Smooth muscle cell (in vitro differentiated cells): Measurements from ENCODE around the gene MAGEA3. TPM values are rescaled to one million over a fixed set of nuclear protein-coding genes. Genes with fewer than 3 reads are reported as not detected.
"Not testable (repeated sequence)": the region's sequence is repeated elsewhere in the genome, so short reads cannot be mapped to it uniquely, and the experiment has no call there.

Source experiments
- DNase-seq: peaks from one replicate; lab custom pipeline; 2025; ENCODE audit not compliant: unreplicated experiment; lab: John Stamatoyannopoulos, UW
- H2AFZ ChIP-seq: fragments of 200-600 bp; sonication (generic); 2 replicates; pipeline ENCODE4 v1.6.0; 2016; ENCODE audit warnings: antibody characterized with exemption, low read depth, mild to moderate bottlenecking
- H3F3A ChIP-seq: fragments of 200-600 bp; sonication (generic); 2 replicates; pipeline ENCODE4 v1.6.0; 2017; ENCODE audit warnings: antibody characterized with exemption, low read depth
- H3K27ac ChIP-seq: fragments of 200-600 bp; sonication (generic); 2 replicates; pipeline ENCODE4 v1.5.1; 2016; ENCODE audit warnings: low read depth, mild to moderate bottlenecking
- H3K27me3 ChIP-seq: fragments of 200-600 bp; sonication (generic); 2 replicates; pipeline ENCODE4 v1.6.1; 2016; ENCODE audit warnings: low read depth, mild to moderate bottlenecking
- H3K36me3 ChIP-seq: fragments of 200-600 bp; sonication (generic); 2 replicates; pipeline ENCODE4 v1.5.1; 2016; ENCODE audit warnings: low read depth
- H3K4me1 ChIP-seq: fragments of 200-600 bp; sonication (generic); 2 replicates; pipeline ENCODE4 v1.5.1; 2016; ENCODE audit warnings: low read depth
- H3K4me2 ChIP-seq: fragments of 200-600 bp; sonication (generic); 2 replicates; pipeline ENCODE4 v1.6.0; 2016; ENCODE audit warnings: mild to moderate bottlenecking
- H3K4me3 ChIP-seq: fragments of 200-600 bp; sonication (generic); 2 replicates; pipeline ENCODE4 v1.5.1; 2016; ENCODE audit warnings: mild to moderate bottlenecking
- H3K79me2 ChIP-seq: fragments of 200-600 bp; sonication (generic); 2 replicates; pipeline ENCODE4 v1.6.0; 2016; ENCODE audit warnings: low read depth, mild to moderate bottlenecking
- H3K9ac ChIP-seq: fragments of 200-600 bp; sonication (generic); 2 replicates; pipeline ENCODE4 v1.6.0; 2016; ENCODE audit warnings: low read depth
- H3K9me3 ChIP-seq: fragments of 200-600 bp; sonication (generic); replicated peaks from 2 replicates; pipeline ENCODE4 v1.5.1; 2016; ENCODE audit warnings: low read depth
- H4K20me1 ChIP-seq: fragments of 200-600 bp; sonication (generic); 2 replicates; pipeline ENCODE4 v1.6.0; 2016; ENCODE audit warnings: low read depth
- WGBS: methylation state at CpG from one replicate; pipeline ENCODE4 v1.1.7; 2016; ENCODE audit warnings: low lambda C conversion rate; 5-methylcytosine and 5-hydroxymethylcytosine counted together
- polyA plus RNA-seq: library from polyadenylated mRNA; unstranded; fragments of >200 nt; fragmentation: Nextera tagmentation; extraction: Ambion mirVana; gene quantifications from 2 replicates; pipeline ENCODE4 v1.2.1, GENCODE V29; 2016
- total RNA-seq: library from RNA; depleted of rRNA; stranded (reverse); fragments of >200 nt; gene quantifications from 2 replicates; pipeline ENCODE4 v1.2.3, GENCODE V29; 2014
- TF ChIP-seq, protein P1 (sequence below): fragments of 200-600 bp; sonication (generic); IDR thresholded peaks from 2 replicates; pipeline ENCODE4 v1.5.1; 2017; ENCODE audit warnings: borderline replicate concordance, mild to moderate bottlenecking, antibody characterized with exemption; ENCODE audit not compliant: insufficient read depth, poor library complexity, severe bottlenecking

MAGEA3 gene
- total and polyA plus RNA-seq, 2 experiments from 2014 or later, result not detected

DNA sequence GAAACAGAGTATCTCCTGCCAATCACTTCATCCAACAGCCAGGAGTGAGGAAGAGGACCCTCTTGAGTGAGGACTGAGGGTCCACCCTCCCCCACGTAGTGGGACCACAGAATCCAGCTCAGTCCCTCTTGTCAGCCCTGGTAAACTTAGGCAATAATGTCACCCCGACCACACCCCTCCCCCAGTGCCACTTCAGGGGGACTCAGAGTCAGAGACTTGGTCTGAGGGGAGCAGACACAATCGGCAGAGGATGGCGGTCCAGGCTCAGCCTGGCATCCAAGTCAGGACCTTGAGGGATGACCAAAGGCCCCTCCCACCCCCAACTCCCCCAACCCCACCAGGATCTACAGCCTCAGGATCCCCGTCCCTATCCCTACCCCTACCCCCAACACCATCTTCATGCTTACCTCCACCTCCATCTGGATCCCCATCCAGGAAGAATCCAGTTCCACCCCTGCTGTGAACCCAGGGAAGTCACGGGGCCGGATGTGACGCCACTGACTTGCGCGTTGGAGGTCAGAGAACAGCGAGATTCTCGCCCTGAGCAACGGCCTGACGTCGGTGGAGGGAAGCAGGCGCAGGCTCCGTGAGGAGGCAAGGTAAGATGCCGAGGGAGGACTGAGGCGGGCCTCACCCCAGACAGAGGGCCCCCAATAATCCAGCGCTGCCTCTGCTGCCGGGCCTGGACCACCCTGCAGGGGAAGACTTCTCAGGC is 34.8 kb downstream of the MAGEA3 start, which contains the start of the genes CSAG1 and MAGEA12:
TSS of gene CSAG1 (minus strand) at position 461 of the 715 bp plus-strand sequence. CDS start 1,261 bp downstream, outside the sequence.
TSS of gene MAGEA12 (plus strand) at position 497 of the 715 bp plus-strand sequence. CDS start 2,405 bp downstream, outside the sequence.
- TF ChIP-seq, protein P1, sequence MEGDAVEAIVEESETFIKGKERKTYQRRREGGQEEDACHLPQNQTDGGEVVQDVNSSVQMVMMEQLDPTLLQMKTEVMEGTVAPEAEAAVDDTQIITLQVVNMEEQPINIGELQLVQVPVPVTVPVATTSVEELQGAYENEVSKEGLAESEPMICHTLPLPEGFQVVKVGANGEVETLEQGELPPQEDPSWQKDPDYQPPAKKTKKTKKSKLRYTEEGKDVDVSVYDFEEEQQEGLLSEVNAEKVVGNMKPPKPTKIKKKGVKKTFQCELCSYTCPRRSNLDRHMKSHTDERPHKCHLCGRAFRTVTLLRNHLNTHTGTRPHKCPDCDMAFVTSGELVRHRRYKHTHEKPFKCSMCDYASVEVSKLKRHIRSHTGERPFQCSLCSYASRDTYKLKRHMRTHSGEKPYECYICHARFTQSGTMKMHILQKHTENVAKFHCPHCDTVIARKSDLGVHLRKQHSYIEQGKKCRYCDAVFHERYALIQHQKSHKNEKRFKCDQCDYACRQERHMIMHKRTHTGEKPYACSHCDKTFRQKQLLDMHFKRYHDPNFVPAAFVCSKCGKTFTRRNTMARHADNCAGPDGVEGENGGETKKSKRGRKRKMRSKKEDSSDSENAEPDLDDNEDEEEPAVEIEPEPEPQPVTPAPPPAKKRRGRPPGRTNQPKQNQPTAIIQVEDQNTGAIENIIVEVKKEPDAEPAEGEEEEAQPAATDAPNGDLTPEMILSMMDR, result no peak
- Histone ChIP-seq H4K20me1 (no peaks in the 10 kb centered on the region), H3K79me2 (no peaks in the 10 kb centered on the region), H3K4me1 (no peaks in the 10 kb centered on the region), H3K27me3 (no peaks in the 10 kb centered on the region), H3K9me3 (no peaks in the 10 kb centered on the region), H3F3A (no peaks in the 10 kb centered on the region), H3K27ac (no peak within 1 kb of the TSS), H3K4me2 (no peak within 1 kb of the TSS), H3K36me3 (no peaks in the 10 kb centered on the region), H3K9ac (no peak within 1 kb of the TSS), H2AFZ (no peak within 1 kb of the TSS), H3K4me3 (no peak within 1 kb of the TSS)
- DNase-seq, result no peak
- 92% methylated on average over 16 of the region's 21 CpGs for WGBS

DNA sequence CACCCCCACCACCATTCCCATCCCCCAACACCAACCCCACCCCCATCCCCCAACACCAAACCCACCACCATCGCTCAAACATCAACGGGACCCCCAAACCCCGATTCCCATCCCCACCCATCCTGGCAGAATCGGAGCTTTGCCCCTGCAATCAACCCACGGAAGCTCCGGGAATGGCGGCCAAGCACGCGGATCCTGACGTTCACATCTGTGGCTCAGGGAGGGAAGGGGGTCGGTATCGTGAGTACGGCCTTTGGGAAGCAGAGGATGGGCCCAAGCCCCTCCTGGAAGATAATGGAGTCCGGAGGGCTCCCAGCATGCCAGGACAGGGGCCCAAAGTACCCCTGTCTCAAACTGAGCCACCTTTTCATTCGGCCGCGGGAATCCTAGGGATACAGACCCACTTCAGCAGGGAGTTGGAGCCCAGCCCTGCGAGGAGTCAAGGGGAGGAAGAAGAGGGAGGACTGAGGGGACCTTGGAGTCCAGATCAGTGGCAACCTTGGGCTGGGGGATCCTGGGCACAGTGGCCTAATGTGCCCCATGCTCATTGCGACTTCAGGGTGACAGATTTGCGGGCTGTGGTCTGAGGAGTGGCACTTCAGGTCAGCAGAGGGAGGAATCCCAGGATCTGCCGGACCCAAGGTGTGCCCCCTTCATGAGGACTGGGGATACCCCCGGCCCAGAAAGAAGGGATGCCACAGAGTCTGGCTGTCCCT is 35.7 kb downstream of the MAGEA3 start:
- H3K4me2 ChIP-seq, H3K27ac ChIP-seq, H3K4me3 ChIP-seq, H3K9me3 ChIP-seq, H3K79me2 ChIP-seq, H3K27me3 ChIP-seq, H4K20me1 ChIP-seq, H3K36me3 ChIP-seq, H3K4me1 ChIP-seq, H3F3A ChIP-seq, H2AFZ ChIP-seq, DNase-seq, H3K9ac ChIP-seq: not testable (repeated sequence)
- 86% methylated on average over 20 of the region's 22 CpGs for WGBS

GRCh38 chrX:152735101-152735500 is 36.5 kb downstream of the MAGEA3 start:
- Histone ChIP-seq H3K36me3 (no peaks in the 10 kb centered on the region), H3K79me2 (no peaks in the 10 kb centered on the region), H3K9ac (no peak overlapping the region), H3K4me2 (no peak overlapping the region), H2AFZ (no peak overlapping the region), H4K20me1 (no peaks in the 10 kb centered on the region), H3K4me3 (no peak overlapping the region), H3K4me1 (no peaks in the 10 kb centered on the region), H3K9me3 (no peaks in the 10 kb centered on the region), H3F3A (no peaks in the 10 kb centered on the region), H3K27me3 (no peaks in the 10 kb centered on the region), H3K27ac (no peak overlapping the region)
- DNase-seq, result no peak
- TF ChIP-seq, protein P1, result no peak
- 74% methylated on average over 2 of the region's 2 CpGs for WGBS

- no peaks in the 10 kb centered on the region for H3K36me3 ChIP-seq
- no peaks in the 10 kb centered on the region for H3K4me1 ChIP-seq
- H3K27me3 ChIP-seq, result no peaks in the 10 kb centered on the region
- no peak overlapping the region for H3K27ac ChIP-seq
- H3K79me2 ChIP-seq, result no peaks in the 10 kb centered on the region
- TF ChIP-seq, protein P1, result no peak
- H3K4me2 ChIP-seq, result no peak overlapping the region
- no peak overlapping the region for H3K4me3 ChIP-seq
- WGBS, result 87% methylated on average over 11 of the region's 12 CpGs
- no peak overlapping the region for H2AFZ ChIP-seq
- no peaks in the 10 kb centered on the region for H3F3A ChIP-seq
- DNase-seq, result no peak
- no peaks in the 10 kb centered on the region for H3K9me3 ChIP-seq
- H3K9ac ChIP-seq, result no peak overlapping the region
- no peaks in the 10 kb centered on the region for H4K20me1 ChIP-seq
Observed at GRCh38 chrX:152735860-152736511, 37.4 kb downstream of the MAGEA3 start.

DNA sequence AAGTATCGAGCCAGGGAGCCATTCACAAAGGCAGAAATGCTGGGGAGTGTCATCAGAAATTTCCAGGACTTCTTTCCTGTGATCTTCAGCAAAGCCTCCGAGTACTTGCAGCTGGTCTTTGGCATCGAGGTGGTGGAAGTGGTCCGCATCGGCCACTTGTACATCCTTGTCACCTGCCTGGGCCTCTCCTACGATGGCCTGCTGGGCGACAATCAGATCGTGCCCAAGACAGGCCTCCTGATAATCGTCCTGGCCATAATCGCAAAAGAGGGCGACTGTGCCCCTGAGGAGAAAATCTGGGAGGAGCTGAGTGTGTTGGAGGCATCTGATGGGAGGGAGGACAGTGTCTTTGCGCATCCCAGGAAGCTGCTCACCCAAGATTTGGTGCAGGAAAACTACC is 37.9 kb downstream of the MAGEA3 start:
- not testable (repeated sequence) for H3K4me2 ChIP-seq, H4K20me1 ChIP-seq, H3K9ac ChIP-seq, H3K4me3 ChIP-seq, DNase-seq, H3K4me1 ChIP-seq, H3K79me2 ChIP-seq, H3F3A ChIP-seq, H3K27me3 ChIP-seq, H2AFZ ChIP-seq, H3K27ac ChIP-seq, H3K36me3 ChIP-seq, H3K9me3 ChIP-seq
- 87% methylated on average over 12 of the region's 12 CpGs for WGBS
